Memory B cell (primary cell): ENCODE data around the gene PHB1.

ENCODE experiments used
- ATAC-seq: fragments of 150-1000 bp; cut with Tn5 transposase; 2 replicates; pipeline ENCODE4 v1.10.0; 2021; ENCODE audit warnings: low read depth, mild to moderate bottlenecking, moderate library complexity
- DNase-seq, 2 donors: peaks; one replicate each; pipeline ENCODE4 v3.0.0; 2022; ENCODE audit warnings: low spot score in 2 of 2
- H3K27ac Mint-ChIP-seq: one replicate; pipeline ENCODE4 v1.8.0; 2022; ENCODE audit warnings: mild to moderate bottlenecking, moderate library complexity, mixed read lengths
- H3K27me3 Mint-ChIP-seq: one replicate; pipeline ENCODE4 v1.8.0; 2022; ENCODE audit warnings: mixed read lengths
- H3K36me3 Mint-ChIP-seq: one replicate; pipeline ENCODE4 v1.8.0; 2022; ENCODE audit warnings: mild to moderate bottlenecking, mixed read lengths
- H3K4me1 Mint-ChIP-seq: one replicate; pipeline ENCODE4 v1.8.0; 2022; ENCODE audit warnings: mixed read lengths
- H3K4me3 Mint-ChIP-seq: one replicate; pipeline ENCODE4 v1.8.0; 2022; ENCODE audit warnings: mild to moderate bottlenecking, moderate library complexity, mixed read lengths
- H3K9me3 Mint-ChIP-seq: one replicate; pipeline ENCODE4 v1.8.0; 2022; ENCODE audit warnings: mixed read lengths

The PHB1 gene

DNA sequence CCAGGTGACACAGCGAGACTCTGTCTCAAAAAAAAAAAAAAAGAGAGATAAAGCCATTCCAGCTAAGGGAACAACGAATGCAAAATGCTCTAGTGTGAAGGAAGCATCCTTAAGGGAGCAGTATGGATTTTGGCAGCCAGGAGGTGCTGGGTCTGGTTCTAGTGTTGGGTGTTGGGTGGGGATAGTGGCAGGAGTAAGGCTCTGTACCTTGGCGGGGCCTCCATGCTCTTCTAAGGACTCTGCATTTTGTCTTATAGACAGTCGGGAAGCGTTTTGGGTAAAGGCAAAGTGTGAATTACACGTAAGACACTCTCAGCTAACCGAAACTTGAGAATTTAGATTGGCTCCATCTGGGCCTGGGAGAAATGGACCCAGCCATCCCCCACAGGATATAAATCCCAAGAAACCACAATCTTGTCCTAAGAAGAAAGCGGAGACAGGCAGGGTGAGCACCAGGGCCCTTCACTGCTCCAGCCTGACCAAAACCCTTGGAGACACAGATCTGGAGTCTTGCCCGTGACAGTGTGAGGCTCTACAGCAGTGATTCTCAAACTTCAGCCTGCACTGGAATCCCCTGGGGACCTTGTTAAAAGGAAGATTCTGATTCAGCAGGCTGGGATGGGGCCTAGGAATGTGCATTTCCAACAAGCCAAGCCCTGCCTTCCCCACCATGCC lies 33.1 kb upstream of the PHB1 start:
- Mint-ChIP-seq H3K4me1 (peaks cover 2% of the 10 kb centered on the region), H3K36me3 (no peaks in the 10 kb centered on the region), H3K27me3 (peaks cover 16% of the 10 kb centered on the region), H3K27ac (no peak overlapping the region), H3K9me3 (no peaks in the 10 kb centered on the region), H3K4me3 (no peak overlapping the region)
- ATAC-seq (no peak), DNase-seq (no peak)

DNA sequence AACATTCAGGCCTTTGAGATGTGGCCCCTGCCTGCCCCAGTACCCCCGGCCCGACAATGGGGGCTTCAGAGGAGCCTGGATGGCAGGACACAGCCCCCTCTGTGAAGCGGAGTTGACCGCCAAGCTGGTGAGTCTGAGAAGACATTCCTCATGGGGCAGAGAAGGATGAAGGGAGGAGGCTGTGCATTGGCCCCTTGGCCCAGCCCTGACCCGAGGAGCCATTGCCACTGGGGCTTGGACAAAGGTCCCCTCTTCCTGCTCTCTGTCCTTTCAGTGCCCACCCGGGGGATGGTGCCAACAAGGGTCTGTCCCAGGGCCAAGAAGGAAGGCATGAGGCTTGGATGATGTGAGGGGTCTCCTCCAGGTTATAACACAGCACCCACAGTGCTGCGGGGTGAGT lies 30.9 kb upstream of the PHB1 start:
- Mint-ChIP-seq H3K27ac (no peak overlapping the region), H3K9me3 (no peaks in the 10 kb centered on the region), H3K27me3 (peaks cover 19% of the 10 kb centered on the region), H3K4me3 (no peak overlapping the region), H3K4me1 (peaks cover 2% of the 10 kb centered on the region), H3K36me3 (no peaks in the 10 kb centered on the region)
- DNase-seq (no peak), ATAC-seq (no peak)

DNA sequence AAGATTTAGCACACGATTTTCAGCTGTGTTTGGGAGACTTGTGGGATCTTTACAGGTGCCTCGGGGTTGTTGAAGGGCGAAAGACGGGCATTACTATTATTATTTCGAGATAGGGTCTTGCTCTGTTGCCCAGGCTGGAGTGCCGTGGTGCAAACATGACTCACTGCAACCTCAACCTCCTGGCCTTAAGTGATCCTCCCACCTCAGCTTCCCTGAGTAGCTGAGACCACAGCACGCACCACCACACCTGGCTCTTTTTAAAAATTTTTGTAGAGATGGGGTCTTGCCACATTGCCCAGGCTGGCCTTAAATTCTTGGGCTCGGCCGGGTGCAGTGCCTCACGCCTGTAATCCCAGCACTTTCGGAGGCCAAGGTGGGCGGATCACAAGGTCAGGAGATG lies 29.7 kb upstream of the PHB1 start:
- Mint-ChIP-seq H3K4me3 (no peak overlapping the region), H3K9me3 (no peaks in the 10 kb centered on the region), H3K27ac (no peak overlapping the region), H3K27me3 (peaks cover 19% of the 10 kb centered on the region), H3K4me1 (peaks cover under 1% of the 10 kb centered on the region), H3K36me3 (no peaks in the 10 kb centered on the region)
- no peak for DNase-seq
- ATAC-seq = no peak

DNA sequence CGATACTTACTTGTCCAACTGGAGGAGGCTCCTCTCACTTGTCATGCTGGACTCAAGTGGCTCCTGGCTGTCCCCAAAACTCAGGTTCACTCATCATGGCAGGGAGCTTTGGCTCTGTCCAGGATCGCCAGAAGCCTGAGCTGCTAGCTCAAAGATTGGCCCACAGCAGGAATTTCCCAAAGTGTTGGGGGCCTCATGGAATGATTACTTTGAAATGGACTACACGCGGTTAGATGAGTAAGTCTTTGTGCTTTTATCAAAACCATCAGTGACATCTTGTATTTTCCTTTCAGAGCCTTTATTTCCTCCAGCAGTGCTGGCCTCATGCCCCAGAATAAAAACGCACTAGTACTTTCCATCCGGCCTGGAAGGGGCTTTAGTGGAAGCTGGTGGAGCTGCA lies 29.2 kb upstream of the PHB1 start:
- Mint-ChIP-seq H3K27ac (no peak overlapping the region), H3K36me3 (no peaks in the 10 kb centered on the region), H3K4me1 (peaks cover 4% of the 10 kb centered on the region), H3K27me3 (peaks cover 19% of the 10 kb centered on the region), H3K4me3 (no peak overlapping the region), H3K9me3 (no peaks in the 10 kb centered on the region)
- DNase-seq (no peak), ATAC-seq (no peak)

DNA sequence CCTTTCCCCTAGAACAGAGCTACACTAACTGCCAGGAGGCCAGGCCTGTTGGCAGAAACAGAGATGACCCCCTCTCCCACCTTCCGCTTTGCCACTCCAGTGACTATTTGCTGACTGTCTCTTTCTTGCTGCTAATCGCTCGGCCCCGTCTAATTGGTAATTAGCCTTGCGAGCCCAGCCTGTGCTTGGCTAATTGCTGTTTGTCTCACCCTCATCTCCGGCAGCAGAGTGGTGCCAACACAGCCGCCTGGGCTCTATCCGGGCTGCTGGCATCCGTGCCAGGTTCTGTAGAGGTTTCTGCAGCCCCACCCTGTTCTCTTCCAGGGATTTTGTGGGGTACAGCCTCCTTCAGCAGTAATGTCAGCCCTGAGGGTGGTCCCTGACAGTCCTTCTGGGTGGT lies 27.4 kb upstream of the PHB1 start:
- no peak for ATAC-seq
- no peaks in the 10 kb centered on the region for H3K9me3 Mint-ChIP-seq
- H3K4me1 Mint-ChIP-seq = peaks cover 4% of the 10 kb centered on the region
- H3K4me3 Mint-ChIP-seq = no peak overlapping the region
- H3K27me3 Mint-ChIP-seq = peaks cover 25% of the 10 kb centered on the region
- H3K27ac Mint-ChIP-seq = no peak overlapping the region
- no peak for DNase-seq
- no peaks in the 10 kb centered on the region for H3K36me3 Mint-ChIP-seq

DNA sequence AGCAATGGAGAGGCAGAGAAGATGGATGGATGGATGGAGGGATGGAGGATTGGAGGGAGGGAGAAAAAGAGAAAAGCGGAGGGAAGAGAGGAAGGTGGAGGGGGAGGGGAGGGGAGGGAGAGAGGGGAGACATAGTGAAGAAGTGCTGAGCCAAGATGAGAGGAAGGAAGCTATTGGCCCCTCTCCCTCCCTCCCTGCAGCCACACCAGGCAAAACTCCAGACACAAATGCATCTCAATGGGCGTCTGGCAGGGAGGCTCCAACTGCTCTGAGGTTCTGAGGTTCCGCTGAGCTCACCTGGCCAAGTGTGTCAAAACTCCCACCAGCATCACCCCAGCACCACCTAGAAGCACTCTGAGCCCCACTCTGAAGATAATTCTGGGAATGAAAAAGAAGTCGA lies 26.9 kb upstream of the PHB1 start:
- peaks cover 25% of the 10 kb centered on the region for H3K27me3 Mint-ChIP-seq
- no peaks in the 10 kb centered on the region for H3K36me3 Mint-ChIP-seq
- peaks cover 4% of the 10 kb centered on the region for H3K4me1 Mint-ChIP-seq
- H3K27ac Mint-ChIP-seq = no peak overlapping the region
- DNase-seq (no peak), ATAC-seq (no peak)
- H3K9me3 Mint-ChIP-seq = no peaks in the 10 kb centered on the region
- H3K4me3 Mint-ChIP-seq = no peak overlapping the region

DNA sequence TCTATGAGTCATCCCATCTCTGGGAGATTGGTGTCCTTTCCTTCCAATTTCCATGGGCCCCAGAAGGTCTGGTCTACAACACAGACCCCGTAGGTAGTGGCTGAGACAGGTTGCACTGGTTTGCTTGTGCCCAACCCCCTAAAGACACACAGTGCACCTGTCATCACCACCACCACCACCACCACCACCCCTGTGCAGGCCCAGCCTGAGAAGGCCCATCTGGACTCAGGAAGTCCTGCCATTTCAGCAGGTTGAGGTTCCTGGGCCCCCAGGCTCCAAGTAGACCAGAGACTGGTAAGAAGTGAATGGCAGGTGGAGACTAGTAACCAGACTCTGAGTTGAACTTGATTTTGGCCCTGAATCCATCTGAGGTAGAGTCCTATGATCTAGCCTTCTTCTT lies 25.9 kb upstream of the PHB1 start:
- ATAC-seq (no peak), DNase-seq (no peak)
- H3K27me3 Mint-ChIP-seq = peaks cover 25% of the 10 kb centered on the region
- no peak overlapping the region for H3K27ac Mint-ChIP-seq
- peaks cover 4% of the 10 kb centered on the region for H3K4me1 Mint-ChIP-seq
- no peak overlapping the region for H3K4me3 Mint-ChIP-seq
- H3K36me3 Mint-ChIP-seq = no peaks in the 10 kb centered on the region
- H3K9me3 Mint-ChIP-seq = no peaks in the 10 kb centered on the region

DNA sequence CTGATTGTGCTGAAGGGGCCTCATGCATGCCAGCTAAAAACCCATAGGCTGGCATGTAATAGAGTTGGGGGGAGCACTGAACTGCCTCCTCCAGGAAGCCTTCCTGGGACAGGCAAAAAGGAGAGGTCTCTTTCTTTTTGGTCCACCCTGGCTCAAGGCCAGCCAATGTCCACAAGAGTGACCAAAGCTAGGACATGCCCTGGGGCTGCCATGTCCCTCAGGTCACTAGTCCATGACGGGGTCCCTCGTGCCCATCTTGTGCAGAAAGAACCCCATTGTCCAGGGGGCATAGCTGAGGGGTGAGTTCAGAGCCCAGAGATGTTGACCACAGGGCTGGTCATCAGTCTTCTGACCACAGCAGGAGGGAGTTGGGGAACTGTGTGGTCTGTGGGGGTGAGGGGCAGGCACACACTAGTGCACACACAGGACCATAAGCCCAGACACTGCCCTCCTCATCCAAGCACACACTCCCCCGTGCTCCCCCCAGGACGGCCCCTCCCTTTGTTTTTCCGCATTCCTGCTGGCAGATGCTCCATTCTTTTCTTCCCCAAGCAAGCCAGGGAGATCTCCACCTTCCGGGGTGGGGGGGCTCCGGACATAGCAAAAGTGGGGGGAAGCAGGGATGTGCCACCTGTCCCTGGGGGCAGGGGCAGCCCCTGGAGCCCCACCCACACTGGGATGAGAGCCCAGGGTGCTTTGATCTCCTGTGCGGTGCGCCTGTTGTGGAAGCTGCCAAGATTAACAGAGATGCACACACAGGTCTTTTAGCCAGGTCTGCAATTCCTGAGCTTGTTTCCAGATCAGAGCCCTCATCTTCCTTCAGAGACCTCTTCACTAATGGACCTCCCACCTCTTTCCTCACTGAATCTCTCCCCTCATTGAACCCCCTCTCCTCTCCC lies 25.2 kb upstream of the PHB1 start:
- H3K27me3 Mint-ChIP-seq = peaks cover 22% of the 10 kb centered on the region
- DNase-seq (no peak), ATAC-seq (no peak)
- no peaks in the 10 kb centered on the region for H3K36me3 Mint-ChIP-seq
- H3K9me3 Mint-ChIP-seq = no peaks in the 10 kb centered on the region
- no peak overlapping the region for H3K4me3 Mint-ChIP-seq
- no peak overlapping the region for H3K27ac Mint-ChIP-seq
- peaks cover 4% of the 10 kb centered on the region for H3K4me1 Mint-ChIP-seq

DNA sequence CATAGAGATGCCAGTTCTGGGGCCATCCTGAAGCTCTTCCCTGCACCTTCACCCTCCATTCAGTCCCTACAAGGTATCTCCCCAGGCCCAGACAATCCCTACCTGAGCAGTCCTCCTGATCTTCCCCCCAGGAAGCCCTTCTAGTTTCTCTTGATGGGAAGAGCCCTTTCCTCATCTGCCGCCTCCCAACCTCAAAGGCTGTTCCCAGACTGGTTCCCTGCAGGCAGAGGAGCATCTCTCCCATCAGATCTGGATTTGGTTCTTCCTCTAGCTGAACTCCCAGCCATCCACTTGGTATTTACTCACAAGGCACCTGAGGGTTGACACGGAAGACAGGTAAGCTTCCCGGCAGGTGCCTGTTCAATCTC lies 24.6 kb upstream of the PHB1 start:
- ATAC-seq (no peak), DNase-seq (no peak)
- H3K4me1 Mint-ChIP-seq = peaks cover 4% of the 10 kb centered on the region
- peaks cover 21% of the 10 kb centered on the region for H3K27me3 Mint-ChIP-seq
- H3K9me3 Mint-ChIP-seq = no peaks in the 10 kb centered on the region
- H3K27ac Mint-ChIP-seq = no peak overlapping the region
- no peaks in the 10 kb centered on the region for H3K36me3 Mint-ChIP-seq
- no peak overlapping the region for H3K4me3 Mint-ChIP-seq

DNA sequence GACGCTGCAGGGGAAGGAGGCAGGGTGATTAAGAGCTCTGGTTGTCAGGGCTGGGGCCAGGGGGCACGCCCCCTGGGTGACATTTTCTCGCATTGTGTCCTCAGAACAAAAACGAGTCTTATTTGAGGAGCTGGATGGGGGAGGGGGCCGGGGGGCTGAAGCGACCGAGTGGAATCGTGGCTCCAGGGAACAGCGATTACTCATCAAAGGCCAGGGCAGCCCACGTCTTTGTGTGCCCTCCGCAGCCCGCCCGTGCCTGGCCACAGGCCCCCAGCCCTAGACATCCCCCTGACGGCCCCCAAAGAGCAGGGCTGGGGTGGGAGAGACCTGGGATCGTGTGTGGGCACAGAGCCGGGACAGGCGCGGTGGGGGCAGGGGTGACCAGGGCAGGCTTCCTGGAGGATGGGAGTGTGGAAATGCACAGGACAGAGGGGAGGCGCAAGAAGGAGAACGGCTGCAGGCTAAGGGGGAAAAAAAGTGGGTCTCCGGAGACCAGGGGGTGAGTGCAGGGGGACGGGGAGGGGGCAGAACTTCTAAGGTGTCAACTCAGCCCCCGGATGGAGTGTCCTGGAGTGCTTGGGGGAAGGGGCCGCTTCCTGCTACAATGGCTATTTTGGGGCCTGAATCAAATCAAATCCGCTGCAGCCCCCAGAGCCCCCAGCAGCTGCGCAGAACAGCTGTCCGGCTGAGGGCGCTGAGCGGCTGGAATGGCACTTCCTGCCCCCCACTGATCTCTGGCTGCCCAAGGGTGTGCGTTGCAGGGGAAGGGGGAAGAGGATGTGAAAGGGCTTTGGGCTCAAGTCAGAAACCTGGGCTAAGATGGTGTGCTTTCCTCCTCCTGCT lies 24.0 kb upstream of the PHB1 start:
- DNase-seq (no peak), ATAC-seq (peak; percentile 48)
- H3K4me3 Mint-ChIP-seq = no peak overlapping the region
- peaks cover 20% of the 10 kb centered on the region for H3K27me3 Mint-ChIP-seq
- no peaks in the 10 kb centered on the region for H3K36me3 Mint-ChIP-seq
- peaks cover 4% of the 10 kb centered on the region for H3K4me1 Mint-ChIP-seq
- no peaks in the 10 kb centered on the region for H3K9me3 Mint-ChIP-seq
- no peak overlapping the region for H3K27ac Mint-ChIP-seq

DNA sequence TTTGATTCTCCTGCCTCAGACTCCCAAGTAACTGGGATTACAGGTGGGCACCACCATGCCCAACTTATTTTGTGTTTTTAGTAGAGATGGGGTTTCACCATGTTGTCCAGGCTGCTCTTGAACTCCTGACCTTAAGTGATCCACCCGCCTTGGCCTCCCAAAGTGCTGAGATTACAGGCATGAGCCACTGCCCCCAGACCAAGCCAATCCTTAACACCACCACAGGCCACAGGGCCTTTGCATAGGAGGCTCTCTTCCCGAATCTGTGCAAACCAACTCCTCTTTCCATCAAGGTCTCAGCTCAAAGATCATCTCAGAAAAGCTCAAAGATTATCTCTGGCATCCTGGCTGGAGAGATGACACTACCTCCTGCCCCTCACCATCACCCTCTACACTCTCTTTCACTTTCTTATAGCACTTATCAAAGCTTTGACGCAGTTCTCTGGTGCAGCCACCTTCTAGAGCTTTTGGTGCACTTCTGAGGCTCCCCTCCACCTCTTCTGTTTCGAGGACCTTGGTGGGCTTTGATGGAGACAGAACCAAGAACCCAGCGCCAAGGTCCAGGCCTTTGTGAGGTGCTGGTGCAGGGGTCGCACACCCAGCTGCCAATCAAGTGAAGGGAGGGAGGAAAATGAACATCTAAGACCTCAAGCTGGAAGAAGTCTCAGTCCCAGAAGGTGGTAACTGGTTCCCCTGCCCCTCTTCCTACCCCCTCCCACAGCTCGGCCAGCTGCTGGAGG lies 23.2 kb upstream of the PHB1 start:
- H3K27ac Mint-ChIP-seq = no peak overlapping the region
- H3K27me3 Mint-ChIP-seq = peaks cover 17% of the 10 kb centered on the region
- H3K4me1 Mint-ChIP-seq = peaks cover 4% of the 10 kb centered on the region
- no peaks in the 10 kb centered on the region for H3K9me3 Mint-ChIP-seq
- no peak overlapping the region for H3K4me3 Mint-ChIP-seq
- no peak for ATAC-seq
- no peaks in the 10 kb centered on the region for H3K36me3 Mint-ChIP-seq
- DNase-seq = no peak

DNA sequence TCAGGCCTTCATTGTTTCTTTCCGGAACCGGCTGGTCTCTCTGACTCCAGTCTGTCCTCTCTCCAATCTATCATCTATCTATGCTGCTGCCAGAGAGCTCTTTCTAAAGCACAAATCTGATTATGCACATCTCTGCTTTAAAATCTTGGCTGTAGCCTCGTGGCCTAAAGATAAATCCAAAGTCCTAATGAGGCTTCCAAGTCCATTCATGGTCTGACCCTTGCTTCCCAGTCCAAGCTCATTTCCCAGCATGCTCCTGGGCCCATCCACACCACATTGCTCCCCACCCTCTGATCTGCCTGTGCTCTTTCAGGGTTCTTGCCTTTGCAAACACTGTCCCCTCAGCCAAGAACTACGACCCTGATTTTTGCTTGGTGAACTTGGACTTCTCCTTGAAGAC lies 21.5 kb upstream of the PHB1 start:
- Mint-ChIP-seq H3K9me3 (no peaks in the 10 kb centered on the region), H3K4me1 (peaks cover 4% of the 10 kb centered on the region), H3K27ac (no peak overlapping the region), H3K4me3 (no peak overlapping the region), H3K36me3 (no peaks in the 10 kb centered on the region), H3K27me3 (peaks cover 14% of the 10 kb centered on the region)
- no peak for DNase-seq
- ATAC-seq = no peak

DNA sequence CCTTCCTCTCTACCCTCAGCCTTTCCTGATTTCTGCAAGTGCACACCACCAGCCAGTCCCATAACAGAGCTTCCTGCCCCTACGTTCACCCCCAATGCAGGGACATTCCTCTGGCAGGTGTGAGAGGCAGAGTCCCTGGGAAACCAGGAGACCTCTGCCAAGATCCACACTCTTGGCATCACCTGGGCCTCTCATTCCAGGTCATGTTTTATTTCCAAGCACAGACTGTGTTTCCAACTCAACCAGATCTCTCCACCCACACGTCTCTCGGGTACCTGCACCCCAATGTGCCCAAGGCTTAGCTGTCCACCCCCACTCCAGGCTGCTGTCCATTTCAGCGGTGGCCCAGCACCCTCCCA lies 21.0 kb upstream of the PHB1 start:
- Mint-ChIP-seq H3K4me3 (no peak overlapping the region), H3K27me3 (peaks cover 14% of the 10 kb centered on the region), H3K36me3 (no peaks in the 10 kb centered on the region), H3K27ac (no peak overlapping the region), H3K4me1 (peaks cover 4% of the 10 kb centered on the region), H3K9me3 (no peaks in the 10 kb centered on the region)
- DNase-seq (no peak), ATAC-seq (no peak)
